Uterus (tissue), 4 donors: ENCODE measurements around the gene ZSCAN30. TPM values are rescaled to one million over a fixed set of nuclear protein-coding genes. Genes with fewer than 3 reads are reported as not detected.
"Not testable (repeated sequence)": the region's sequence is repeated elsewhere in the genome, so short reads cannot be mapped to it uniquely, and the experiment has no call there.

ENCODE experiments used
- DNase-seq, 2 donors: peaks; one replicate each; pipeline ENCODE4 v3.0.0-alpha.2; 2019 to 2020
- H3K27ac ChIP-seq, 2 donors: fragments of 200-600 bp; sonication (generic); 1 replicate in 1 of 2; 2 replicates in 1 of 2; pipeline ENCODE4 v1.5.1; 2016 to 2018
- H3K27me3 ChIP-seq, 2 donors: fragments of 200-600 bp; sonication (generic); one replicate each; pipeline ENCODE4 v1.5.1; 2018 to 2019; ENCODE audit warnings: control low read depth in 1 of 2
- H3K36me3 ChIP-seq, 2 donors: fragments of 200-600 bp; sonication (generic); one replicate each; pipeline ENCODE4 v1.5.1; 2019; ENCODE audit warnings: control low read depth in 1 of 2
- H3K4me1 ChIP-seq, 2 donors: fragments of 200-600 bp; sonication (generic); one replicate each; pipeline ENCODE4 v1.5.1; 2018 to 2019; ENCODE audit warnings: control low read depth in 1 of 2
- H3K4me3 ChIP-seq, 2 donors: fragments of 200-600 bp; sonication (generic); 1 replicate in 1 of 2; 2 replicates in 1 of 2; pipeline ENCODE4 v1.5.1; 2018 to 2019; ENCODE audit warnings: mild to moderate bottlenecking in 1 of 2
- H3K9me3 ChIP-seq, 2 donors: fragments of 200-600 bp; sonication (generic); one replicate each; pipeline ENCODE4 v1.5.1; 2019; ENCODE audit warnings: control low read depth in 1 of 2
- POLR2A ChIP-seq, 2 donors: fragments of 450-650 bp; IDR thresholded peaks; one replicate each; pipeline ENCODE4 v1.6.1; 2016; ENCODE audit warnings: antibody characterized with exemption in 2 of 2, mild to moderate bottlenecking in 1 of 2, moderate library complexity in 1 of 2
- intact Hi-C: fragments of 100-400 bp; cut with DNase I; formaldehyde crosslinking; loops from one replicate; pipeline ENCODE4 v1.15.1; 2023; ENCODE audit warnings: low total_unique reads
- total RNA-seq, 4 donors: library from RNA; depleted of rRNA in 3 of 4; stranded (reverse); fragments of >200 nt in 3 of 4; gene quantifications; one replicate each; pipeline versions ENCODE4 v1.1.0 to v1.2.4, GENCODE V29; 2014 to 2023
- TF ChIP-seq, protein P1 (sequence below), 4 experiments: fragments of 200-600 bp in 2 of 4; fragments of 450-650 bp in 2 of 4; sonication (generic) in 2 of 4; IDR thresholded peaks; one replicate each; pipeline ENCODE4 v1.5.1; 2016 to 2019; ENCODE audit warnings: antibody characterized with exemption in 4 of 4, mild to moderate bottlenecking in 2 of 4, moderate library complexity in 1 of 4
- donor health status: DM: yes; HTN: yes; CAD: no.

Gene ZSCAN30
- total RNA-seq, 4 donors from 2014 or later = 5.0 to 40.3 (median 17.8) TPM

DNA sequence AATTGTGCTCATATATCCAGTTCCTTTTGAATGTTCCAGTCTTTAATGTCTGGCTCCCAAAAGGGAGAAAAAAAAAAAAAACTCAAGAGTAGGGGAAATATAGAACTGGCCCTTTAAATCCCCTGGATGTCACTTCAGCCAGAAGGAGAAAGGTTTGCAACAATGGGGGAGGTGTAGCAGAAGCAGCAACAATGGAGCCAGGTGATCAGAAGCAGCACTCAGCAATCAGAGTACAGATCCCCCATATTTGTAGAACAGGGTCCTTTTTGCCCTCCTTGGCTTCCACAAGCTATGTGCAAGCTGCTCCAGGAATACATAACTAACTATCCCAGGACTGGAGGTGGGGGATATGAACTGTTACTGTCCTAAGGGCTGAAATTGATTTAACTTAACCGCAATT lies 75.0 kb downstream of the ZSCAN30 start:
- no peak for DNase-seq
- H3K4me1 ChIP-seq = no peaks in the 10 kb centered on the region
- no peak overlapping the region for H3K27ac ChIP-seq
- no peak for TF ChIP-seq POLR2A (IDR thresholded peaks at IDR 0.05)
- TF ChIP-seq, protein P1, sequence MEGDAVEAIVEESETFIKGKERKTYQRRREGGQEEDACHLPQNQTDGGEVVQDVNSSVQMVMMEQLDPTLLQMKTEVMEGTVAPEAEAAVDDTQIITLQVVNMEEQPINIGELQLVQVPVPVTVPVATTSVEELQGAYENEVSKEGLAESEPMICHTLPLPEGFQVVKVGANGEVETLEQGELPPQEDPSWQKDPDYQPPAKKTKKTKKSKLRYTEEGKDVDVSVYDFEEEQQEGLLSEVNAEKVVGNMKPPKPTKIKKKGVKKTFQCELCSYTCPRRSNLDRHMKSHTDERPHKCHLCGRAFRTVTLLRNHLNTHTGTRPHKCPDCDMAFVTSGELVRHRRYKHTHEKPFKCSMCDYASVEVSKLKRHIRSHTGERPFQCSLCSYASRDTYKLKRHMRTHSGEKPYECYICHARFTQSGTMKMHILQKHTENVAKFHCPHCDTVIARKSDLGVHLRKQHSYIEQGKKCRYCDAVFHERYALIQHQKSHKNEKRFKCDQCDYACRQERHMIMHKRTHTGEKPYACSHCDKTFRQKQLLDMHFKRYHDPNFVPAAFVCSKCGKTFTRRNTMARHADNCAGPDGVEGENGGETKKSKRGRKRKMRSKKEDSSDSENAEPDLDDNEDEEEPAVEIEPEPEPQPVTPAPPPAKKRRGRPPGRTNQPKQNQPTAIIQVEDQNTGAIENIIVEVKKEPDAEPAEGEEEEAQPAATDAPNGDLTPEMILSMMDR (IDR thresholded peaks at IDR 0.05) = no peak
- H3K36me3 ChIP-seq = no peaks in the 10 kb centered on the region
- intact Hi-C loops = no loop called here
- H3K9me3 ChIP-seq = no peaks in the 10 kb centered on the region
- H3K27me3 ChIP-seq = no peaks in the 10 kb centered on the region
- H3K4me3 ChIP-seq = no peak overlapping the region

DNA sequence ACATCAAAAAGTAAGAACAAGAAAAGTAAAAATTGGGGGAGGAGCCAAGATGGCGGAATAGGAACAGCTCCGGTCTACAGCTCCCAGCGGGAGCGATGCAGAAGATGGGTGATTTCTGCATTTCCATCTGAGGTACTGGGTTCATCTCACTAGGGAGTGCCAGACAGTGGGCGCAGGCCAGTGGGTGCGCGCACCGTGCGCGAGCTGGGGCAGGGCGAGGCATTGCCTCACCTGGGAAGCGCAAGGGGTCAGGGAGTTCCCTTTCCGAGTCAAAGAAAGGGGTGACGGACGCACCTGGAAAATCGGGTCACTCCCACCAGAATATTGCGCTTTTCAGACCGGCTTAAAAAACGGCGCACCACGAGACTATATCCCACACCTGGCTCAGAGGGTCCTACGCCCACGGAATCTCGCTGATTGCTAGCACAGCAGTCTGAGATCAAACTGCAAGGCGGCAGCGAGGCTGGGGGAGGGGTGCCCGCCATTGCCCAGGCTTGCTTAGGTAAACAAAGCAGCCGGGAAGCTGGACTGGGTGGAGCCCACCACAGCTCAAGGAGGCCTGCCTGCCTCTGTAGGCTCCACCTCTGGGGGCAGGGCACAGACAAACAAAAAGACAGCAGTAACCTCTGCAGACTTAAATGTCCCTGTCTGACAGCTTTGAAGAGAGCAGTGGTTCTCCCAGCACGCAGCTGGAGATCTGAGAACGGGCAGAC lies 84.1 kb downstream of the ZSCAN30 start:
- H3K4me1 ChIP-seq, H3K27ac ChIP-seq, intact Hi-C loops, DNase-seq, H3K36me3 ChIP-seq, H3K4me3 ChIP-seq, H3K27me3 ChIP-seq, H3K9me3 ChIP-seq: not testable (repeated sequence)

DNA sequence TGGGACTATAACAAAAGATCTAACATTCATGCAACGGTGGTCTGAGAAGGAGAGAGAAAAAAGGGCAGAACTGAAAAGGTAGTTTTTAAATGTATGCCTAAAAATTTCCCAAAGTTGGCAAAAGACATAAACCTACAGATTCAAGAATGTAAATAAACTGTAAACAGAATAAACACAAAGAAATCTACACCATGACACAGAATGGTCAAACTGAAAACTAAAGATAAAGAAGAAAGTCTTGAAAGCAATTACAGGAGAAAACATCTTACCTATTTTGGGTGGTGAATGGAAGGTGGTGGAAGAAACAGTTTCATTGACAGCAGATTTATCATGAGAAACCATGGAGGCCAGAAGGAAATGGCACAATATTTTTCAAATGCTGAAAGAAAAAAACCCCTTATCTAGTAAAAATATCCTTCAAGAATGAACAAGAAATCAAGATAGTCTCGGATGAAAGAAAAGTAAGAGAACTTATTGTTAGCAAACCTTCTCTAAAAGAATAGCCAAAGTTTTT lies 84.8 kb downstream of the ZSCAN30 start:
- Histone ChIP-seq H3K27ac (no peak overlapping the region), H3K4me1 (no peaks in the 10 kb centered on the region), H3K4me3 (no peak overlapping the region), H3K27me3 (no peaks in the 10 kb centered on the region), H3K9me3 (no peaks in the 10 kb centered on the region), H3K36me3 (no peaks in the 10 kb centered on the region)
- DNase-seq = no peak
- TF ChIP-seq, protein P1 (IDR thresholded peaks at IDR 0.05) = no peak
- TF ChIP-seq POLR2A (IDR thresholded peaks at IDR 0.05) = no peak
- intact Hi-C loops = no loop called here

DNA sequence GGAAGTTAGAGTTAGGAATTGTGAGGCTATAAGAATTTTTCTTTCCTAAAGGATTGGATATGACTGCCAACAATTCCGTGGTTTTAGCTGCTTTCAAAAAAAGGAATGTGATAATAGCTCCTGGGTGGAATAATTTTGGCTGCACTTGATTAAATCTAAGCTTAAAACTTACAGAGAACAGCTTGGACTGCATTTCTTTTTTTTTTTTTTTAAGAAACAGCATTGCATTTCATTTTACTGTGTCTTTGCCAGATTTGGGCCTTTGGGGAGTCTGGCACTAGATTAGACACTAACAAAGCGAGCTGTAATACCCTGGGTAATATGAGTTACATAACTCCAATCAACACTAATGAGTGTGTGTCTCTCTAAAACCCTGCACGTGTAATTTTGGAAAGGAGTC lies 87.0 kb downstream of the ZSCAN30 start:
- no peak for DNase-seq
- H3K9me3 ChIP-seq = no peaks in the 10 kb centered on the region
- no peaks in the 10 kb centered on the region for H3K36me3 ChIP-seq
- no peak for TF ChIP-seq POLR2A (IDR thresholded peaks at IDR 0.05)
- TF ChIP-seq, protein P1 (IDR thresholded peaks at IDR 0.05) = no peak
- H3K4me1 ChIP-seq = no peaks in the 10 kb centered on the region
- no peak overlapping the region for H3K4me3 ChIP-seq
- no peak overlapping the region for H3K27ac ChIP-seq
- no peaks in the 10 kb centered on the region for H3K27me3 ChIP-seq
- intact Hi-C loops = no loop called here

DNA sequence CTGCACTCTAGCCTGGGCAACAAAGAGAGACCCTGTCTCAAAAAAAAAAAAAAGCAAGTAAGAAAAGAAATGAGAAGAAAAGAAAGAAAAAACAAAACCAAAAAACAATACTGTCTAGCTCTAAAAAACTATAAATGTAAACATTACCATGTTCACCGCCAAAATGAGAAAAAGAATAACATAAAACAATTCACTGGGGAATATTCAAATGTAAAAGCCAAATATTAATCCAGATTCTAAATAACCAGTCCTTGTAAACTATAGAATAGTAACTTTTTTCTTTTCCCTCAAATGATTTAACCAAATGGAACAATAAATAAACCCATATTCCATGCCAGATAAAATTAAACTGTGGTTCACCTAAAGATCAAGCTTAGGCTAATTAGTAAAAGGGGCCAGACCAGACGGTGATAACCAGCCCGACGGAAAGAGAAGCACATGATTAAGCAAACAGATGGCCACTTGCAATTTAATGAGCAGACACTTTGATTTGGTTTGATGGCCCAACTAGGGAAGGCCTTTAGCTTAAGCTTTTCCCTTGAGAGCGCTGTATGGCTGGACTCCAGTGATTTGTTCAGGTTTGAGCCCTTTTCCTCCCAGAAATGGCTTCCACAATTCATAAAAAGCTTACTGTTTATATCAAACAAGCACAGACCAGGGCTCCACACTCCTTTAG lies 88.6 kb downstream of the ZSCAN30 start:
- no peak overlapping the region for H3K27ac ChIP-seq
- intact Hi-C loops = no loop called here
- no peak for DNase-seq

More for the DNA sequence above, 88.6 kb downstream of the ZSCAN30 start:
- TF ChIP-seq, protein P1 (IDR thresholded peaks at IDR 0.05) = no peak
- TF ChIP-seq POLR2A (IDR thresholded peaks at IDR 0.05) = no peak
- Histone ChIP-seq H3K36me3 (no peaks in the 10 kb centered on the region), H3K4me3 (no peak overlapping the region), H3K9me3 (no peaks in the 10 kb centered on the region), H3K27me3 (no peaks in the 10 kb centered on the region), H3K4me1 (no peaks in the 10 kb centered on the region)

Other genes starting within 250 kb of the ZSCAN30 start
- 10 to 100 TPM in 3 of 4 donors, 1 to 10 TPM in 1; 7.4 to 29.8 (median 21.7) TPM for gene MAPRE2, start 248.8 kb downstream of the ZSCAN30 start, total RNA-seq
- gene ZNF397, start 49.2 kb downstream of the ZSCAN30 start, total RNA-seq = 10 to 100 TPM in 3 of 4 donors, 1 to 10 TPM in 1; 6.1 to 69.5 (median 31.7) TPM
- 10 to 100 TPM; 22.0 to 86.7 (median 42.8) TPM for gene ZNF24, start 54.2 kb upstream of the ZSCAN30 start, total RNA-seq
- 1 to 10 TPM in 2 of 4 donors, under 1 TPM in 2; 0.26 to 3.9 (median 1.0) TPM for gene ZNF396, start 87.1 kb upstream of the ZSCAN30 start, total RNA-seq
- 10 to 100 TPM in 1 of 4 donors, 1 to 10 TPM in 1, under 1 TPM in 1, not detected in 1; 0.26 to 14.9 (median 7.0) TPM for gene INO80C, start 207.7 kb upstream of the ZSCAN30 start, total RNA-seq